ACHN (cell line): Measurements from ENCODE around the gene CCR5.
"Not testable (repeated sequence)": the region's sequence is repeated elsewhere in the genome, so short reads cannot be mapped to it uniquely, and the experiment has no call there.

Source experiments
- DNase-seq: peaks from one replicate; pipeline ENCODE4 v3.0.0-alpha.2; 2015
- in situ Hi-C: cut with HindIII; loops from 2 replicates; pipeline ENCODE4 v1.10.0; 2017; ENCODE audit warnings: low sequenced_read_pairs, low pct_ligation_motif_present, low pct_unique_long_range_greater_than_20kb

The CCR5 gene

DNA sequence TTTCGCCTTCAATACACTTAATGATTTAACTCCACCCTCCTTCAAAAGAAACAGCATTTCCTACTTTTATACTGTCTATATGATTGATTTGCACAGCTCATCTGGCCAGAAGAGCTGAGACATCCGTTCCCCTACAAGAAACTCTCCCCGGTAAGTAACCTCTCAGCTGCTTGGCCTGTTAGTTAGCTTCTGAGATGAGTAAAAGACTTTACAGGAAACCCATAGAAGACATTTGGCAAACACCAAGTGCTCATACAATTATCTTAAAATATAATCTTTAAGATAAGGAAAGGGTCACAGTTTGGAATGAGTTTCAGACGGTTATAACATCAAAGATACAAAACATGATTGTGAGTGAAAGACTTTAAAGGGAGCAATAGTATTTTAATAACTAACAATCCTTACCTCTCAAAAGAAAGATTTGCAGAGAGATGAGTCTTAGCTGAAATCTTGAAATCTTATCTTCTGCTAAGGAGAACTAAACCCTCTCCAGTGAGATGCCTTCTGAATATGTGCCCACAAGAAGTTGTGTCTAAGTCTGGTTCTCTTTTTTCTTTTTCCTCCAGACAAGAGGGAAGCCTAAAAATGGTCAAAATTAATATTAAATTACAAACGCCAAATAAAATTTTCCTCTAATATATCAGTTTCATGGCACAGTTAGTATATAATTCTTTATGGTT is at the start of gene CCR5:
CCR5 (plus strand) TSS at position 108 of the 680 bp plus-strand sequence. CDS start 1,957 bp downstream, outside the sequence.
- in situ Hi-C loops = no loop called here
- DNase-seq = no peak

DNA sequence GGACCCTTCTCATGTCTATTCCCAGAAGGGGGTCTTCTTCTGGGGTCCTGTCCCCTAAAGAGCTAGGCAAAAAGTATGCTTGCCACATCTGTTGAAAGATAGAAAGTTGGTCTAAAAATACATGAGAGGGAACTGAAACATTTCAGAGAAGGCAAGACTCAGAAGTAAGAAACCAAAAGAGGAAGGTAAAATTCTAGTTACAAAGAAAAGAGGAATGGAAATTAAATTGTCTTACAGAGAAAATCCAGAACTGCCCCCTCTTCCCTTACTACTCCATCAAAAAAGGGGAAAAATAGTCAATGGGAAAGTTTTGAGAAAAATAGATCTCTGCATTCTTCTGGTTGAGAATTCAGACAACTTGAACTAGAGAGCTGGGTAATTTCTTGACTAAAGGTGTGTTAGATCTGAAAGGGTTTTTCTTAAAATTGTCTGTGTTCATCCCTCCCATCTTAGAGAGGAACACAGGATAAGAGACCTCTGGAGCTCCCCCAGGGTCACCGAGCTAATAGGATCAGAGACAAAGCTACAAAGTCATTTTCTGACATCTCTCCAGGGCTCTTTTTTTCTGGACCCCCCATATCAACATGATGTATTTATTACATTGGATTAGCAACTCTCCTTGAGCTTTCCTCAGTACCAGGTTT is 49.2 kb upstream of the CCR5 start:
- no peak for DNase-seq
- in situ Hi-C loops = no loop called here

GRCh38 chr3:46324036-46324435 is 46.7 kb upstream of the CCR5 start:
- no peak for DNase-seq
- in situ Hi-C loops = no loop called here

GRCh38 chr3:46325645-46326300 is 45.0 kb upstream of the CCR5 start:
- in situ Hi-C loops = no loop called here
- DNase-seq = no peak

DNA sequence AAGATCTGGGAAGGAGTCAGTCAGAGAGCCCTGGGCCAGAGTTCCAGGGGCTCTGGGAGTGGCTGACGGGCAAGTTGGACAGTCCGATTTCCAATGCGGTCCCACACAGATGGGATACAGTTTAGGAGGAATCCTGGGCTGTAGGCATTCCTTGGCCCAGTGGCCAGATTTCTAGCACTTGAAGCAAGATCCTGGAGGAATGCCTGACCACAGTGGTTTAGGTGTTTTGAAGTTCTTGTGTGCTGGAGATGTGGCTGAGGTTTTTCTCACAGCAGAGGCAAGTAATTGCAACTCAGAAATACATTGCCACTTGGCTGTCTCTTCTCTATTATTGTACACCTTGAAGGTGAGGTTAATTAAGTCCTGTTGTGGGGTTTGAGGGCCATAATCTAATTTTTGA is 40.1 kb upstream of the CCR5 start:
- in situ Hi-C loops, DNase-seq: not testable (repeated sequence)

- DNase-seq = no peak
- in situ Hi-C loops = no loop called here
Measured at GRCh38 chr3:46334741-46335478, 35.8 kb upstream of the CCR5 start.

DNA sequence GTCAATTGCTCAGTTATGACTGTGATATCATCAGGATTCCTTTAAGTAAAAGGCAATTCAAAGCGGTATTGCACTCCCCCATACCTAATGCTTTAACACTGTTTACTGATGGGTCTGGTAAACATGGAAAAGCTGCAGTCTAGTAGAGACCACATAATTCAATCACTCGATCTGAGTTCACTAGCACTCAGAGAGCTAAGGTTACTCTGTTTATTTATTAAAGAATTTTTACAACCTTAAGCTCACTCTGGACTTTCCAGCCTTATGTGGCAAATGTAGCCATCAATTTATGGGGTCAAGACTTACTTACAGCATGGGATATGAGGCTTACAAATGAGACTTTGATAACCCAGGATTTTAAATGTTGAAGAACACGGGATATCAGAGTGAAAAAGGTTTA is 35.2 kb upstream of the CCR5 start:
- no peak for DNase-seq
- in situ Hi-C loops = no loop called here

GRCh38 chr3:46337911-46338310 is 32.8 kb upstream of the CCR5 start:
- in situ Hi-C loops = no loop called here
- no peak for DNase-seq

- in situ Hi-C loops = no loop called here
Measured at GRCh38 chr3:46338840-46339239, 31.9 kb upstream of the CCR5 start.

GRCh38 chr3:46344476-46344875 is 26.3 kb upstream of the CCR5 start:
- in situ Hi-C loops = no loop called here
- DNase-seq = no peak

More at GRCh38 chr3:46338840-46339239, 31.9 kb upstream of the CCR5 start:
- DNase-seq = no peak

GRCh38 chr3:46348823-46349482 is 21.8 kb upstream of the CCR5 start:
- no peak for DNase-seq
- in situ Hi-C loops = no loop called here

DNA sequence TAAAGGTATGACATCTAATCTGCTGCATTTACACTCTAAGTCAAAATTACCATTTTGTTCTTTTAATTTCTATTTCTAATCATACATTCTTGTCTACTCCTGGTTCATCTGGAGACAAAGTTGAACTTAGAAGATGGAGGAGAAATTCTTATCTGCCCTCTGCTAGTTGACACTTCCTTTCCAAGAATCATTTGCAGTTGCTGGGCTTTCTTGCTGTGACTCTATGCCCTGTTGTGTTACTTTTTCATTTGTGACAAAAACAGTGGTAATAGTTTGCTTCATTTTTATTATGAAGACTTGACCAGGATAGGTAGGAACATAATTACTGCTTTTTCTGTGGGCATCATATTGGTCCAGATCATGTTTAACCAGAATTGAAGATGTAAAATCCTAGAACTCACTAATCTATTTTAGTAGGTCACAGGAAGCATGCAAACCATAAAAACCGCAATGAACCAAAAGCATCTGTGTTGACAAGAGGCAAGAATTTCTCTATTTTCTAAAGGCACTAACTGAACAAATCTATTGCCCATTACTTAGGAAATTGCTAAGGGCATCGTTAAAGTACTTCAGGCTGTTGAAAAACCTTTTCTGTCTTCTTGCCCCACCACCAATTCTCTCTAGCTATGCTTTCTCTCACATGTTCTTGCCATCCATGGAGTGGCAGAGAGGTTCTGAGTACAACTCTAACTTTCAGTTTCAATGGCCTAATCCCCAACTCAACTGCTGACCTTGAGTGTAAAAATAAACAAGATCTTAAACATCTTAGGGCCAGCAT is 21.1 kb upstream of the CCR5 start:
- DNase-seq = no peak
- in situ Hi-C loops = no loop called here

- in situ Hi-C loops = no loop called here
- no peak for DNase-seq
Measured at GRCh38 chr3:46350262-46350565, 20.5 kb upstream of the CCR5 start.

- in situ Hi-C loops = no loop called here
- DNase-seq = no peak
Measured at GRCh38 chr3:46351646-46352045, 19.1 kb upstream of the CCR5 start.

- in situ Hi-C loops = no loop called here
- DNase-seq = no peak
Measured at GRCh38 chr3:46353090-46353489, 17.7 kb upstream of the CCR5 start.

DNA sequence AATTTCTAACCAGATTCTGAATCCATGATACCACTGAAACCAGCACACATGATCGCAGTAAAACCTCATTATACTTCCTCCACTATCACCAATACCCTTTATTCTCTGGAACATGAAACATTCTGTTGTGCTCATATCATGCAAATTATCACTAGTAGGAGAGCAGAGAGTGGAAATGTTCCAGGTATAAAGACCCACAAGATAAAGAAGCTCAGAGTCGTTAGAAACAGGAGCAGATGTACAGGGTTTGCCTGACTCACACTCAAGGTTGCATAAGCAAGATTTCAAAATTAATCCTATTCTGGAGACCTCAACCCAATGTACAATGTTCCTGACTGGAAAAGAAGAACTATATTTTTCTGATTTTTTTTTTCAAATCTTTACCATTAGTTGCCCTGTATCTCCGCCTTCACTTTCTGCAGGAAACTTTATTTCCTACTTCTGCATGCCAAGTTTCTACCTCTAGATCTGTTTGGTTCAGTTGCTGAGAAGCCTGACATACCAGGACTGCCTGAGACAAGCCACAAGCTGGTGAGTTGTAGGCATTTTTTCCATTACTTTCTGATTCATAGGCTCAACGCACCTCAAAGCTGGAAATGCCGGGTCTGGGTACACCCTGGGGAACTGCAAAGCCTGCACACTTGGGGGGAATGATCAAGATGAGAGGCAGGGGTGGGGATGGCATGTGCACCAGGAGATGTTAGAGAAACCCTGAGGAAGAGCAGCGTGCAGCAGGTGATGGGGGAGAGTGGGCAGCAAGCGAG is 16.9 kb upstream of the CCR5 start, which contains the start of gene CCR2:
CCR2 (plus strand) TSS at position 465 of the 764 bp plus-strand sequence. CDS start 3,417 bp downstream, outside the sequence.
- in situ Hi-C loops = no loop called here
- DNase-seq = no peak

DNA sequence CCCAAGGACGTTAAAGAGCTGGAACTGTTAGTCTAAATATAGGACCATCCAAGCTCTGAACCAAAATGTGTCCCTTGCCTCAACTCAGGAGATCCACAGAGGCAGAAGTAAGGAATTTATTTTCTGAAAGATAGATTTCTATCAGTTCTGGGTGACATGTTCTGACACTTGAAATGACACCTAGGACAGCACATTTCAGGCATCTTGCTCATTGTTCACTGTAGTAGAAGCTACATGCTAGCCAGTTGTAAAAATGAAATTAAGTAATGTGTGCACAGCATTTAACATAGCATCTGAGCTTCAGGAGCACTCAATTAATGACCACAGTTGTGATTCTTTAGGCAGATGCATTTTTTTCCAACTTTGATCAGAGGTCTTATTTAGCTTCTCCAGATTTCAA is 16.3 kb upstream of the CCR5 start:
- DNase-seq = no peak
- in situ Hi-C loops = no loop called here
